ENCODE results near the gene FRMD8.
A peak's percentile ranks its signal among the peaks of the same experiment; 100 is the strongest.

The FRMD8 gene

DNA sequence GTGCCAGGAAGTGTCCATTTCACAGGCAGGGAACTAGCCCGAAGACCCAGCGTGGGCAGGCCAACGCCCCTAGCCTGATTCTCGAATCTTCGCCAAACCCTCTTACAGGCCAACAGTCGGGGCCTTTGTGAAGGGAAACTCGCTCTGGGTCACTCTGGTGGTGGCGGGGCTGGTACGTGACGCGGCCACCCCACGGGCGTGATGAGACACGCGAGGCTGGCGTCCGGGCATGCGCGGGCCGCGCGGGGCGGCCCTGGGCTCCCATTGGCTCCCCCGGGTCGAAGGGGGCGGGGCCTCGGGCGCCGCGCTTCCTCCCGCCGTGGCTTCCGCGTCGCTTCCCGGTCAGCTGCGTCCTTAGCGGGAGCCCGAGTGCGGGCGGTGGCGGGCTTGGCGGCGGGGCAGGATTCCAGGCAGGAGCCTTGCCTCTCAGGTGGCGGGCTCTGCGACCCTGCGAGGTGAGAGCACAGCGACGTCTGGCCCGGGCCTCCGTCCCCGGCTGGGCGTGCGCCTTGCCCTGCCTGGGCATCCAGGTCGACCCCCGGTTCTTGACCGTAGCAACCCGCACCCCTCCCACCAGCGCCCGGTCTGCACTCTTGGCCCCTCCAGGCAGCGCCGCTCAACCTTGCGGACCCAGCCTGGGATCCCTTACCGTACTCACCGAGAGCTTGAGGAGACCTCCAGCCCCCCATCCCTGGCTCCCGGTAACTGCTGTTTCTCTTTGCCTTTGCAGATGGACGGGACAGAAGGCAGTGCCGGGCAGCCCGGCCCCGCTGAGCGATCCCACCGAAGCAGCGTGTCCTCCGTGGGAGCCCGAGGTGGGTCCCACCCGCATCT lies at the start of gene FRMD8:
FRMD8 (plus strand) TSS at position 331 of the 834 bp plus-strand sequence; CDS start at position 731, 400 bp downstream.
- peak in 55 of 56 donors; percentile 46 to 96 (median 88) for DNase-seq

- DNase-seq = no peak
Measured at GRCh38 chr11:65338676-65339075, 47.8 kb upstream of the FRMD8 start.

DNA sequence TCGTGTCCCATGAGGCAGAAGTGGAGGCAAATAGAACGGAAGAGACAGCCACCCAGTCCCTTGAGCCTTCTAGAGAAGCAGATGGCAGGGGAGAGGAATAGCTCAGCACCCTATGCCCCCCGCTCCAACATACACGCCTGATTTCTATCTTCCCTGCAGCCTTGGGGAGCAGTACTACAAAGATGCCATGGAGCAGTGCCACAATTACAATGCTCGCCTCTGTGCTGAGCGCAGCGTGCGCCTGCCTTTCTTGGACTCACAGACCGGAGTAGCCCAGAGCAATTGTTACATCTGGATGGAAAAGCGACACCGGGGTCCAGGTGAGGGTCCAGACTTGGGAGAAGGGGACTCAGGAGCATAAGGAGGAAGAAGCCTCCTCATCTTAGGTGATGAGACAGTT lies 46.2 kb upstream of the FRMD8 start:
- peak in 5 of 56 donors; percentile 10 to 52 (median 22) for DNase-seq

DNA sequence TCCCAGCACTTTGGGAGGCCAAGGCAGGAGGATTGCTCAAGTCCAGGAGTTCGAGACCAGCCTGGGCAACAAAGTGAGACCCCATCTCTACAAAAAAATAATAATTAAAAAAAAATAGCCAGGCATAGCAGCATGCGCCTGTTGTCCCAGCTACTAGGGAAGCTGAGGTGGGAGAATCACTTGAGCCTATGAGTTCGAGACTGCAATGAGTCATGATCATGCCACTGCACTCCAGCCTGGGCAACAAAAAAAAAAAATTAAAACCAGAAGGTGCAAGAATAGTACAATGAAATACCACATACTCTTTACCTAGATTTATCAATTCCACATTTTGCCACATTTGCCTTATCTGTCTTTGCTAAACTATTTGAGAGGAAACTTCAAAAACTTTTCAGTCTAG lies 44.6 kb upstream of the FRMD8 start:
- no peak for DNase-seq

GRCh38 chr11:65351511-65351910 lies 34.9 kb upstream of the FRMD8 start:
- DNase-seq = no peak

DNA sequence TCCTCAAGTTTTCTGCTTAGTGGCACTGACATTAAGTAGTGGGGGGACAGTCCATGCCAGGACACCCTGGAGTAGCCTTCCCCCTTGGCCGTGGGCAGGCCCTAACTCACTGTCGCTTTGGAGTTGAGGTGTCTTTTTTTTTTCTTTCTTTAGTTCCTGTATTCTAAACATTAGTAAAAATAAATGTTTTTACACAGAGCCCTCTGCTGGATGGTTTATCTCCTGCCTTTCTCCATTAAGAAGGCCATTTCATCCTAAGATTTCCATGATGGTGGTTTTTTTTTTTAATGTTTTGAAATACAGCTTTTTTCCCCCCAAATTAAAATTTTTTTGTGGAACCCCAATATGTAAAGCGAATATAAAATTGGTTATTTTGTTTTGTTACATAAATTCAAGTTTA lies 33.7 kb upstream of the FRMD8 start:
- DNase-seq = no peak

GRCh38 chr11:65353376-65353775 lies 33.1 kb upstream of the FRMD8 start:
- DNase-seq = no peak

DNA sequence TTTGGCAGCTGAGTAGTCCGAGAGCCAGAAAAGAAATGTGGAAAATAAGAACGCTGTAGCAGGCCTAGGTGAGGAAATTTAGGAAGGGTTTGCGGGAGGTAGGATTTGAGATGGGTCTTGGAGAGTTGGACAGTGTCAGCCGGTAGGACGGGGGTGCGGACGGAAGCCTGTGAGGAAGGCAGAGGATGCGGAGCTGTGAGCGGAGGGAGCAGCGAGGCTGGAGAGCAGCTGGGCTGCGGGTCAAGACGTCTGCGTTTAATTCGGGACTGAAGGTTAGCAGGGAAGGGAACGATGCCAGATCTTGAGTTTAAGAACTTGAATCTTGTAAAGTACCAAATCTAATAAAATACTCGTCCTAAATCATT lies 32.6 kb upstream of the FRMD8 start:
- DNase-seq = peak in 18 of 56 donors; percentile 22 to 62 (median 47)

GRCh38 chr11:65354265-65355012 lies 32.0 kb upstream of the FRMD8 start, which contains the start of gene TIGD3:
TIGD3 (plus strand) TSS chr11:65354751; CDS start chr11:65355809, 1,058 bp downstream.
- peak; percentile 74 to 98 (median 94) for DNase-seq

DNA sequence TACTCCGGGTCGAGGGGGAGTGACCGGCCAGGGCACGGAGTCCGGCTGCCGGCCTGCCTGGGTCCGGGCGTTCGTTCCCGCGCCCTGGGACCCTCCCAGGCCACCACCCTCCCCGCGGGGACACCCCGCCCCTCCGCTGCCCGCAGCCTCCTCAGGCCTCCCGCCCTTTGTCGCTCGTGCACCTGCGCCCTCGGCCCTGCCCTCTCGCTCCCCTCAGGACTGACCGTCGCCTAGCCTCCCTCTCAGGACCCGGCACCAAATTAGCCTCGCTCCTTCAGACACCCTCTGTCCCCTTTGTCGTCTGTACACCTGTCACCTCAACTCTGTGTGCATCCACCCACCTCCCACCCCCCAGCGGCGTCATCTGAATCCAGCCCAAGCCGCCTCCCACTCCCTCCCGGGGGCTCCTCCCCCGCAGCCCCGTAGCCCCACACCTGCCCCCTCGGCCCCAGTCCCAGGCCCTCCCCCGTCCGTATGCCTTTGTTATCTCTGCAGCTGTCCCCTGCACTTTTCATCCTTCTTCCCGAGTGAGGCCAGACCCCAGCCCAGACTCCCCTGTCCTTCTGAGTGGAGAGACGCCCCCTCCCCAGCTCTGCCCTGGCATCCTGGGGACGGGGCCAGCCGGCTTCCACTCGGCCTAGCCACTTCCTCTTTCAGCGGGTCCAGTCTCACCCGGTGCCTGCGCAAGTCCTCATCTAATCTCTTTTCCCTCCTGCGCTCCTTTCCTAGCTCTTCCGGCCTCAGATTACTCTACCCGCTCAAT lies 31.2 kb upstream of the FRMD8 start:
- peak in 10 of 56 donors; percentile 16 to 65 (median 45) for DNase-seq

DNA sequence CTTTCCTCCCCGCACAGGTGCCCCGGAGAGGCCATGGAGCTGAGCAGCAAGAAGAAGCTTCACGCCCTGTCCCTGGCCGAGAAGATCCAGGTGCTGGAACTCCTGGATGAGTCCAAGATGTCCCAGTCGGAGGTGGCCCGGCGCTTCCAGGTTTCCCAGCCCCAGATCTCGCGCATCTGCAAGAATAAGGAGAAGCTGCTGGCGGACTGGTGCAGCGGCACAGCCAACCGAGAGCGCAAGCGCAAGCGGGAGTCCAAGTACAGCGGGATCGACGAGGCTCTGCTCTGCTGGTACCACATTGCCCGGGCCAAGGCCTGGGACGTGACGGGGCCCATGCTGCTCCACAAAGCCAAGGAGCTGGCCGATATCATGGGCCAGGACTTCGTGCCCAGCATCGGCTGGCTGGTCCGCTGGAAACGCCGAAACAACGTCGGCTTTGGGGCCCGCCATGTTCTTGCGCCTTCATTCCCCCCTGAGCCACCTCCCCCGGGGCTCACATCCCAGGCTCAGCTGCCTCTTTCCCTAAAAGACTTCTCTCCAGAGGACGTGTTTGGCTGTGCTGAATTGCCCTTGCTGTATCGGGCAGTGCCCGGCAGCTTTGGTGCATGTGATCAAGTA lies 30.6 kb upstream of the FRMD8 start:
- peak in 28 of 56 donors; percentile 8 to 62 (median 32) for DNase-seq

DNA sequence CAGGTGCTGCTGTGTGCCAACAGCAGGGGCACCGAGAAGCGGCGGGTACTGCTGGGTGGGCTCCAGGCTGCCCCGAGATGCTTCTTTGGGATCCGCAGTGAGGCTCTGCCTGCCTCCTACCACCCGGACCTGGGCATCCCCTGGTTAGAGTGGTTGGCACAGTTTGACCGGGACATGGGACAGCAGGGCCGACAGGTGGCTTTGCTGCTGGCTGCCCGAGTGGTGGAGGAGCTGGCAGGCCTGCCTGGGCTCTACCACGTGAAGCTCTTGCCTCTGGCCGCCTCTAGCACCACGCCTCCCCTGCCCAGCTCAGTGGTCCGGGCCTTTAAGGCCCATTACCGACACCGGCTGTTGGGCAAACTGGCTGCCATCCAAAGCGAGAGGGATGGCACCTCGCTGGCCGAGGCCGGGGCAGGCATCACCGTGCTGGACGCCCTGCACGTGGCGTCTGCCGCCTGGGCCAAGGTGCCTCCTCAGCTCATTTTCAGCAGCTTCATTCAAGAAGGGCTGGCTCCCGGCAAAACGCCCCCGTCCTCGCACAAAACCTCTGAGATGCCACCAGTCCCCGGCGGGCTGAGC lies 30.0 kb upstream of the FRMD8 start:
- no peak for DNase-seq

DNA sequence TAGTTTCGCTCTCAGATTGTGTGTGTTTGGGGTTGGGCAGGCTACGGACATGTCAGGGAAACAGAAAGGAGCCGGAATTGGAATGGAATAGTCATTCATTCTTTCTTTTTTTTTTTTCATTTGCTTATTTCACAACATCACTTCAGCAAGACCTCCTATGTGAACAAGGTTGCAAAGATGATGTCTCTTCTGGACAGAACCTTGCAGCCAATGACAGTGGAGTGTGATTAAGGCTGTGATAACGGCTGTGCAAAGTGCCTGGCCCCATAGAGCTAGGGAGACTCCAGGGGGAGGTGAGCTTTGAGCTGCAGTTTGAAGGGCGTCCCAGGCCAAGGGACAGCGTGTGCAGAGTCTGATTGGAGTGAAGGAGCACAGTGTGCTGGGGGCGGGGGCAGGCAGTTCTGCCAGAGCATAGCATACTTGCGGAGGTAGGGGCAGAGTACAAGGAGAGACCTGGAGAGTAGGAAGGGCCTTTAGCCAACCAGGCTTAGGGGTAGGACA lies 28.5 kb upstream of the FRMD8 start:
- DNase-seq = no peak

DNA sequence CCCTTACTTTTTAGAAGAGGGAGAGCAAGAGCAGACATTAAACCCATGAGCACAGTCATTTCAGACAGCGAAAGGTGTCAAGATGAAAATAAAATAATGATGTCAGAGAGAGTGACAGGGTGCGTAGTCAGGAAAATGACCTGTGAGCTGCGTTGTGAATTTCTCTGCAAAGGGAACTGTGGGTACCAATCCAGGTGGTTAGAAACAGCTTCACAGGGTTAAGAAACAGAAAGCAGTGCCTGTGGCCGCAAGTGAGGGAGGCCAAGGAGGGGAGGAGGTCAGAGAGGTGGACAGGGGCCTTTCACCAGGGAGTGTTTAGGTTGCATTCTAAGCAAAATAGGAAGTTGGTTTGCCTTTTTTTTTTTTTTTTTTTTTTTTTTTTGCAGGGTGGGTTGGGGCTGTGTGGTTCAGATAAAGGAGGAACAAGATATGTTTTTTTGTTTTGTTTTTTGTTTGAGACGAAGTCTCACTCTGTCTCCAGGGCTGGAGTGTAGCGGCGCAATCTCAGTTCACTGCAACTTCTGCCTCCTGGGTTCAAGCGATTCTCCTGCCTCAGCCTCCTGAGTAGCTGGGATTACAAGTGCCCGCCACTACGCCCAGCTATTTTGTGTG lies 24.0 kb upstream of the FRMD8 start:
- DNase-seq = no peak

DNA sequence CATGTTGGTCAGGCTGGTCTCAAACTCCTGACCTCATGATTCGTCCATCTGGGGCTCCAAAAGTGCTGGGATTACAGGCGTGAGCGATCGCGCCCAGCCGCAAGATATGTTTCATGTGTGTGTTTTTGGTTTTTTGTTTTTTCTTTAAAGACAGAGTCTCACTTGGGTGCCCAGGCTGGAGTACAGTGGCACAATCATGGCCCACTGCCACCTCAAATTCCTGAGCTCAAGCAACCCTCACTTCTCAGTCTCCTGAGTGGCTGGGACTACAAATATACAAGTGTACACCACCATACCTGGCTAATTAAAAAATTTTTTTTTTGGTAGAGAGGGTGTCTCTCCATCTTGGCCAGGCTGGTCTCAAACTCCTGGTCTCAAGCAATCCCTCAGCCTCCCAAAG lies 23.5 kb upstream of the FRMD8 start:
- no peak for DNase-seq

GRCh38 chr11:65363770-65364169 lies 22.7 kb upstream of the FRMD8 start:
- no peak for DNase-seq

DNA sequence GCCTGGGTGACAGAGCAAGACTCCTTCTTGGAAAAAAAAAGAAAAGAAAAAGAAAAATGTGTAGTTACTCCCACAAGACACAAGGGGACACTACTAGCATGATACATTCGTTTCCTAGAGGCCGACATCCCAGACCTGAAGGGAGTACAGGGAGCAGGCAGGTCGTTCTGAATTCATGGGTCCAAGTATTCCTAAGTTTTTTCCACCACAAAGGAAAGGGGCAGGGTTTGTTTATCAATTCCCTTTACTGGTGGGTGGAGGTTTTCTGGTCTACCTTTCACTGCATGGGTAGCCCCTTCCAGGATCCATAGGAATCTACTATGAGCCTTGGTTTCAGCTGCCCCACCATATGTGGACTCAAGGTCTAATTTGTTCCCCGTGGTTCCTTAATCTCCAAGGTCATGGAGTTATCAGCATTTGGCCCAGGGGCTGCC lies 20.1 kb upstream of the FRMD8 start:
- DNase-seq = peak in 12 of 56 donors; percentile 6 to 54 (median 16)

DNA sequence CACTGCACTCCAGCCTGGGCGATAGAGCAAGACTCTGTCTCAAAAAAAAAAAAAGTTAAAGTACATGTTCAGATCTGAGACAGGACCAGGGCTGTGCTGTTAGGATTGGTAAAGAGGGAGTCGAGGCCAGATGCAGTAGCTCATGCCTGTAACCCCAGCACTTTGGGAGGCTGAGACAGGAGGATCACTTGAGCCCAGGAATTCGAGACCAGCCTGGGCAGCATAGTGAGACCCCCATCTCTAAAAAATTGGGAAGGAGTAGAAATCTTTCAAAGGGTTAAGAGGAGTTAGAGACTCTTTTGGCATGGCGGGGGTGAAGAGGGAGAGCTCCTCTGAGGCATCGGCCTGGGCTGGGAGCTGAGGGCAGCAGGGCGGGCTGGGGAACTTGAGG lies 15.8 kb upstream of the FRMD8 start:
- no peak for DNase-seq

DNA sequence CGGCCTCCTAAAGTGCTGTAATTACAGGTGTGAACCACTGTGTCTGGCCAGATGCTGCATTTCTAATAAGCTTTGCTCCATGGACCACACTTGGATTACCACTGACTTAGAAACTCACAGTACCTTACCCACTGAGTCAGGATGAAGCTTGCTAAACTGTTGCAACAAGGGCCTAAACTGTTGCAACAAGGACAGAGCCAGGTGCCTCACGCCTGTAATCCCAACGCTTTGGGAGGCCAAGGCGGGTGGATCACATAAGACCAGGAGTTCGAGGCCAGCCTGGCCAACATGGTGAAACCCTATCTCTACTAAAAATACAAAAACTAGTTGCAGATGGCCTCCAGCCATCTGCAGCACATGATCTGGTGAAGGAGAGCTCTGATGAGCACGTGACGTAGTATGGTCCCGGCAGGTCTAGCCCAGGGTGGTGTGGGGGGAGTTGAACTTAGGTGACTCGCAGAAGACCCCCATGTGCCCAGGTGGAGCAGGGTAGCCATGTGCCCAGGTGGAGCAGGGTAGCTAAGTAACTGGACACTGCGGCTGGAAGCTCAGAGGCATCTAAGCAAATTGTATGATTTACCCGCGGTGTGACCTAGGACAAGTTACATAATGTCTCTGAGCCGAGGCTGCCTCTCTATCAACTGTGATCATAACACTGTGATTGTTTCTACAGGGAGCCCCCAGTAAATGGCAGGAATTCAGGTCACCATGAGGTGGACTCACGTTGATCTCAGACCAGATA lies 12.4 kb upstream of the FRMD8 start:
- no peak for DNase-seq

Measured in nucleus accumbens (tissue), 56 donors.